Motor neuron (in vitro differentiated cells): Measurements from ENCODE around the gene BRD4. TPM values are rescaled to one million over a fixed set of nuclear protein-coding genes. Genes with fewer than 3 reads are reported as not detected.

ENCODE experiments used
- ATAC-seq, 8 experiments: fragments of 200-7000 bp; cut with Tn5 transposase; replicated peaks in 6 of 8; 2 replicates each; pipeline ENCODE4 v1.8.0; 2021; ENCODE audit warnings: mild to moderate bottlenecking in 8 of 8, moderate library complexity in 8 of 8
- H3K27ac ChIP-seq, 2 donors: fragments of 250-450 bp; sonication (Bioruptor Pico); 2 replicates each; pipeline ENCODE4 v1.9.0; 2021; ENCODE audit warnings: antibody characterized with exemption in 2 of 2, mild to moderate bottlenecking in 2 of 2, moderate library complexity in 1 of 2
- H3K4me1 ChIP-seq, 2 donors: fragments of 250-450 bp; sonication (Bioruptor Pico); replicated peaks in 1 of 2; 2 replicates each; pipeline ENCODE4 v1.6.1; 2021; ENCODE audit warnings: antibody characterized with exemption in 2 of 2, mild to moderate bottlenecking in 2 of 2, moderate library complexity in 1 of 2
- H3K4me3 ChIP-seq, 5 donors: fragments of 250-450 bp; sonication (Bioruptor Pico); 2 replicates each; pipeline ENCODE4 v1.9.0; 2021; ENCODE audit warnings: antibody characterized with exemption in 5 of 5, mild to moderate bottlenecking in 5 of 5, moderate library complexity in 4 of 5
- WGBS, 10 experiments: fragments of 450-650 bp; shearing (Covaris generic); methylation state at CpG; one replicate each; pipeline ENCODE4 v1.0.0; 2022; 5-methylcytosine and 5-hydroxymethylcytosine counted together
- in situ Hi-C, 9 experiments: fragments of 400-800 bp; cut with MboI; loops; one replicate each; pipeline ENCODE4 v1.15.0; 2021; ENCODE audit warnings: low sequenced_read_pairs in 9 of 9, low pct_unique_long_range_greater_than_20kb in 2 of 9; ENCODE audit not compliant: unreplicated experiment in 9 of 9
- total RNA-seq, 8 experiments: library from RNA; unstranded; fragments of 300-600 nt; gene quantifications; 2 replicates each; pipeline versions ENCODE4 v1.2.3 to v1.2.4, GENCODE V29; 2022

Gene BRD4
- total RNA-seq, 8 experiments from 2014 or later: 10.5 to 70.6 (median 23.0) TPM

DNA sequence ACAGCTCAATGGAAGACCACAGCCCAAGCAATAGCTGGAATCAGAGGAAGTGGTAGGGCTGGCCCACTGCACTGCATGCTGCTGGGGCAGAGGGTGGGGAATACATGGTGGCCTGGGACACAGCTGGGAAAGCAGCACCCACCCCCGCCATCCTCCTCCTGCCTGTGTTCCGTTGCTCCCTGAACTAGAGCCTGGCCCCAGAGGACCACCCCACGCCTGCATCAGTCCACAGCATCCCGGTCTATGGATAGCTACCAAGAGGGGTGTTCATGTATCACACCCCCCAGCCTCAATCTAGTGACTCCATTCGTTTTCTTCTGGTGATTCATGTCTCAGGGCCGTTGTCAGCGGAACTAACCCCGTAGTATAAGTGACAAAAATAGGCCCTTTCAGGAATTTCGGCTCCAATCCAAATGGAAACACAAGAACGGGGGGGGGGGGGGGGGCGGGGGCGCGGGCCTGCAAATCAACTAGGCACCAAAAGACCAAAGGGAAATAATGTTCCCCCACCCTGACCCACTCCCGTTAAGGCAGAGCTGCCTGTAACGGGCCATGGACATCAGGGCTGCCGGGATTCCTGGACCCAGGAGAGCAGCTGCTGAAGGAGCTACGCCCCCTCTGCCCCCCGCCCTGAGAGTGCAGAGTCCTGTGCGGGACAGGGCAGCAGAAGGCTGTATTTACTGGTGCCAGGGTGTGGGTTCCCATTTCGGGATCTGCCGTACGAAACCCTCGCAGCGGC lies 81.2 kb downstream of the BRD4 start:
- 74 to 92% (median 83%) methylated on average over 4 to 6 of the region's 24 CpGs; no CpG with 5 or more reads in 6 of the 10 experiments for WGBS, 10 experiments
- in situ Hi-C loops: no loop called here
- peak in 1 of 8 experiments; percentile 0 for ATAC-seq
- no peak overlapping the region for H3K4me3 ChIP-seq
- peak overlapping the region in 1 of 2 donors; percentile 42 for H3K27ac ChIP-seq
- H3K4me1 ChIP-seq: peaks cover 3 to 9% of the 10 kb centered on the region in 2 donors

DNA sequence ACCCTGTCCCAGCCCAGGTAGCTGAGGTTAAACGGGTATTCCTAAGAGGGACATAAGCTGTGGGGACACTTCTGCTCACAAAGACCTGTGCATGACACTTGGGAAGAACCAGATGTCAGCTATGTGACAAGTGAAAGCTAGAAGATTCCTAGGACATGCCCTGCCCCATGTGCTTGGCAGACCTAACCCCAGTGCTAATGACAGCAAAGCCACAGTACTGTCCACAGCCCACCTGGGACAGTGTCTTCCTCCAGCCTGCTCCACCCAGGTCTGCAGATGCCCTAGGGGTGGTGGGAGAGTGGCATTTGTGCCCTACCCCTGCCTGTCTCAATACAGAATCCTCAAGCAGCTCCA lies 81.7 kb downstream of the BRD4 start:
- no peak overlapping the region for H3K27ac ChIP-seq
- no peak overlapping the region for H3K4me3 ChIP-seq
- ATAC-seq: no peak
- 0 to 100% (median 80%) methylated on average over 1 of the region's 1 CpG; no CpG with 5 or more reads in 7 of the 10 experiments for WGBS, 10 experiments
- in situ Hi-C loops: no loop called here
- H3K4me1 ChIP-seq: peaks cover 3 to 9% of the 10 kb centered on the region in 2 donors

DNA sequence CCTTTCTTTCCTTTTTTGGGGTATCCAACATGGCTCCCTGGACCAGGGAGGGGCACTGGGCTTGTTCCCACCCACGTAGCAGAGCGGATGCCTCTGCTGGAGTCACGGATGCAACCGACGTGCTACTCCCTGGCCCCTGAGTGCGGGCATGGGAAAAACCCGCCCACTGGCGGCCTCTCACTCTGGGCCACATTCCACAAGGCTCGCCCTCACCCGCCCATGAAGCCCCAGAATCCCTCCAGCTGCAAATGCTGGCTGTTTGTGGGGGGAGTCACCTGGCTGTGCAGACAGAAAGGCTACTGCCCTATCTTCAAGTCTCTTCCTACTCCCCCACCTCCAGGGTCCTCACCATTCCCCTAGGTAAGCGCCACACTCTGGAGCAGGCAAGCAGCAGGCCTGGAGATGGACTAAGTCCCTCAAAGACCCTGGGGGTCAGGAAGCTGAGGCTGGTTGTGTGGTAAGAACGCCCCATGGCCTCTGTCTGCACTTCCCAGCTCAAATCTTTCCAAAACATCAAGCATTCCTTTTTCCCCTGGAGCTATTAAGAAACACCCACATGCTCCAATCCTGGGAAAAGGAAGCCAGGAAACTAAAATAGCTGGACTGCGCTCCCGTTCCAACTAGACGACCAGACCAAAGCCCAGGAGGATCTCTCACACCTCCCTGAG lies 82.2 kb downstream of the BRD4 start:
- in situ Hi-C loops: no loop called here
- no peak overlapping the region for H3K4me3 ChIP-seq
- H3K4me1 ChIP-seq: peaks cover 3 to 9% of the 10 kb centered on the region in 2 donors
- H3K27ac ChIP-seq: no peak overlapping the region
- WGBS, 10 experiments: 25 to 100% (median 80%) methylated on average over 1 to 4 of the region's 15 CpGs; no CpG with 5 or more reads in 2 of the 10 experiments
- ATAC-seq: peak in 3 of 8 experiments; percentile 10 to 19 (median 11)

DNA sequence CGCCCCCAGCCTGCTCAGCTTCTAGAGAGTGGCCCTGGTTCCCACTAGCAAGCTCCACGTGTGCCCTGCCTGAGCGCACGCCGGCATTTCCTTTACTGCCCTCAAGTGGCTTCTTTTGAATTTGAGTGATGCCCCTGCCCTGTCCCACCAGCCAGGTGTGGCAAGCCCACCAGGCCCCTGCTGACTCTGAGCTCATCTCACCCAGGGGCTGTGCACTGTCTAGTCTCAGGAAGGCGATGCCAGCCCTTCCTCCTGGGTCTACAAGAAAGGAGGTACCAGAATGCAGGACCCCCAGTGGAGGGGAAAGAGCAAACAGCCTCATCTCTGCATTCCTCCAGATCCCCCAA lies 82.8 kb downstream of the BRD4 start:
- in situ Hi-C loops: no loop called here
- H3K4me1 ChIP-seq: peaks cover 3 to 9% of the 10 kb centered on the region in 2 donors
- H3K27ac ChIP-seq: no peak overlapping the region
- no peak overlapping the region for H3K4me3 ChIP-seq
- peak in 1 of 8 experiments; percentile 1 for ATAC-seq
- 28 to 100% (median 100%) methylated on average over 1 to 6 of the region's 6 CpGs; no CpG with 5 or more reads in 7 of the 10 experiments for WGBS, 10 experiments

DNA sequence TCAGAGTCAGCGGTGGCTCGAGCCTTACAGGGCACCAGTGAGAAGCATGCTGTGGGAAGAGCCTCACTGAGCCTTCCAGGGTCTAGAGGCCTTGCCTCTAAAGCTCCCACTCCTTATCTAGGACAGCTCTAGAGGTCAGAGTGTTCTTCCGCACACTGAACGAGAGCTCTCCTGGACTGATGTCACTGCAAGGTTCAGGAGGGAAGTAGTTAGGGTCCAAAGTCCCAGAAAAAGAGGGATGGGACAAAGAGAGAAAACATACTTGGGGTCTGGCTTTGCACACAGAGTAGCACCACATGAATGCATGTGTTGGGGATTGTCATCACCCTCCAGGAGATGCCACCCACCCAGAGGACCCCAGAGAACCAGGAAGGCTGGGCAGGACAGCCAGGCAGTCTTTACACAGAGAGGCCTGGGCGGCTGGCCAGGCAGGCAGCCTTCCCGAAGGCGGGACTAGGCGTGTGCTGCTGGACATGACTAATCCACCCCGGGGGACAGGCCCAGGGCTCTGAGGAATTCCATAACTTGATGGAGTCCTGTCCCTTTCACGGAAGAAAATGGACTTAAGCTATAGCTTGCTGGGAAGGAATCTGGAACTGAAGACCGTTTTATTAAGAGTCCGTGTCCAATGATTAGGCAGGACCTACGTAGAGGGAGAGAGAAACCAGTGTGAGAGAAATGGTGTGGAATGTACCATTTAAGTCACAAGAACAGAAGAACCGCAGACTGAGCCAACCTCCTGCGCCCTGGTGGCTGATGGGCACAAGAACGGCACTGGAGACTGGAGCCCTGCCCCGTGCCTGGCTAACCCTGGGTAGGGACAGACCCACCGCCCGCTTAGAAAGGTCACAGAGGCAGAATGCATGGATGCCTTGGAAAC lies 83.5 kb downstream of the BRD4 start:
- WGBS, 10 experiments: 8 to 100% (median 88%) methylated on average over 2 to 13 of the region's 19 CpGs; no CpG with 5 or more reads in 4 of the 10 experiments
- Histone ChIP-seq H3K27ac (no peak overlapping the region), H3K4me3 (no peak overlapping the region), H3K4me1 (peaks cover 3 to 9% of the 10 kb centered on the region in 2 donors)
- in situ Hi-C loops: no loop called here
- ATAC-seq: peak in 5 of 8 experiments; percentile 19 to 67 (median 63)

DNA sequence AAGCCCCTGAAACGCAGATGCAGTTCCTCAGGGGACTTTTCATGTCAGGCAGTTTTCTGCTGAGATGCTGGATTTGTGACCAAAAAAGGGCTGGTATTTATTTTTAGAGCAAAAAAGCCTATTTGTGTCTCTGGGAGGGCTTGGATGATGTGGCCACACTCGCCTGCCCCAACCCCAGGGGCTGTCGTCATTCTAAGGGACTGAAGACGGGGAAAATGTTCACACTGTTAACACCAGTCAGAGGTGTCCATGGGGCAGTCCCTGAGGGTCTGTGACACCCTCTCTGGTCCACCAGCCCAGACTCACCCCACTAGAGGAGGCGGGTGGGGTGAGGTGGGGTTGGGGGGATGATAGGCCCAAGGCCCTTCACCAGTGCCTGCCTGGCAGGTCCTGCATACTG lies 84.2 kb downstream of the BRD4 start:
- 60 to 100% (median 90%) methylated on average over 1 to 3 of the region's 5 CpGs; no CpG with 5 or more reads in 5 of the 10 experiments for WGBS, 10 experiments
- in situ Hi-C loops: no loop called here
- Histone ChIP-seq H3K27ac (no peak overlapping the region), H3K4me1 (peaks cover 3 to 9% of the 10 kb centered on the region in 2 donors), H3K4me3 (no peak overlapping the region)
- ATAC-seq: no peak

DNA sequence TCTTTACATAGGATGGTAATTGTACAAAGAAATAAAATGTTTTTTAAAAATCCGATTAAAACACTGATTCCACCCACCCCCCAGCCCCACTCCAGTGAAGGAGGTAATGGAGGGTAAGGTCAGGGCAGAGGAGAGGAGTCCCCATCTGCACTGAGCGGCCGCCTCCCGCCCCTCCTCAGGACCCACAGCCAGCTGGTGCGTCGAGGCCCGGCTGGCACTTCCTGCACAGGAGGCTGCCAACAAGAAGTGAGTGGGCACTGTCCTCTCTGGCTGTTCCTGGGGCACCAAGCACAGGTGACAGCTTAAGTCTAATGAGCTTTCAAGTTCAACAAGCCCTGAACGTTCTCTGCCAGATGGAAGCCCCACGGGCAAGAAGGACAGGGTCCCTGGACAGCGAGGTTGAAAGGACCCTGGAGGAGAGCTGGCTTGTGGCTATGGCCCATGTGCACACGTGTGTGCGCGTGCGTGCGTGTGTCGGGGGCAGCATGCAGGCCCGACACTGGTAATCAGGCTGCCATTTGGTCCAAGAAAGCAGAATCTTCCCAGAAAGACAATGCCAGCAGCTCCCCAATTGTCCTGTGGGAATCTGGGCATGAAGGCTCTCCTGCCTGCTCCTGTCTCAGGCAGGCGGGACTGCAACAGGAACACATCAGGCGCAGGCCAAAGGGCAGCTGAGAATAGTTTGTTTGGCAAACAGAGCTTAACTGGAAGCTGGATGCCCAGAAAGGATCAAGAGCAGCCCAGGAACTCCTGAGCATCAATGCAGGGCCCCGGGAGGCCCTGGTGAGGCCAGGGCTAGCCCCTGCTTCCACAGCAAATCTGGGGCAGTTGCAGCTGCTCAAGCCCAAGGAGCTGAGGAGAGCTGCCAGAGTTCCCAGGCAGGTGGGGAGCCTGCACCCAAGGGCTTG lies 85.0 kb downstream of the BRD4 start:
- no peak for ATAC-seq
- Histone ChIP-seq H3K4me1 (peaks cover 3 to 6% of the 10 kb centered on the region in 2 donors), H3K27ac (no peak overlapping the region), H3K4me3 (no peak overlapping the region)
- in situ Hi-C loops: no loop called here
- 40 to 100% (median 94%) methylated on average over 1 to 7 of the region's 20 CpGs; no CpG with 5 or more reads in 3 of the 10 experiments for WGBS, 10 experiments

DNA sequence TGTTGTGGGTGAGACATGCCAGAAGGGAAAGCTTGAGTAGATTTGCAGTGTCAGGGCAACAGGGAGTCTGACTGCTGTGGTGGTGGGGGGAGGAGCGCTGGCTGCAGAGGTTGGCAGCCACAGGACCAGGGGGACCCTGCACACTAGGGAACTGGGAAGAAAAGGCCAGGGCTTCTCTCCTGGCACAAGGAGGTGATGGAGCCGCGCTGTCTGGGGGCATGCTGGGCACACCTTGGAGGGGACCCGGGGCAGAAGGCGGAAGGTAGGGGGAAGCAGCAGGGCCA lies 86.2 kb downstream of the BRD4 start:
- Histone ChIP-seq H3K4me3 (no peak overlapping the region), H3K4me1 (no peaks in the 10 kb centered on the region), H3K27ac (no peak overlapping the region)
- in situ Hi-C loops: no loop called here
- ATAC-seq: no peak
- no CpG with 5 or more reads among the region's 5 CpGs for WGBS, 10 experiments

DNA sequence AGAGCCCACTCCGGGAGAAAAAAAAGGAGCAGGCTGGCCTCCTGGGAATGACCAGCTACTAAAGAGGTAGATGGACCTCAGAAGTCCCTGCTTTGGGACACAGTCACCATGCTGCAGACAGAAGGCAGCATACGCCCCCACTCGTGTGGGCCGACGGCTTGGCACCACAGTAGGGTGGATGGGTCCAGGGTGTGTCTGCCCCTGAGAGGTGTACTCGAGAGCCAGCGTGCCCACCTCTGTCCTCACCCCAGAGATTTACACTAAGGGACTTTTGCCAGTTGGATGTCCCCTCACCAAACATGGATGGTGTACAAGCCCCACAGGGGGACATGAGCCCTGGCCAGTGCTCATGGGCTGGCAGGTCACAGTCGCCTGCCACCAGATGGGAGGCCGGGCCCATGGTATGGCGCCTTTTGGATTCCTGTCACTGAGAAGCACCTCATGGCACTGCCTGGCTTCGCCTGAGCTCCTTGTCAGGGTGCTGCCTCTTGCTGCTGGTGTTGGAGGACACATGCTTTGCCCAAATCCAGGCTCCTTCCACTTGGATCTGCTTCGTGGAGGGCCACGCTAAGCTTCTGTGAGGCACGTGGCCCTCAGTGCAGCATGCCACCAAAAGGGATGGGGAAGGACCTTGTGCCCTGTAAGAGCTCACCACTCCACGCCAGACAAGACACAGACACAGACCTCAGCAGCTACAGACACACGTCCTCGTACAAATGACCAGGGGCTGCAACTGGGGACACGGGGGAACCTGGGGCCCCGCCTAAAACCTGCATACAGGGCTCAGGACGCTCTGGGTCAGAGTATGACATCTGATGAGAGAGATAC lies 86.8 kb downstream of the BRD4 start:
- Histone ChIP-seq H3K4me1 (no peaks in the 10 kb centered on the region), H3K27ac (no peak overlapping the region), H3K4me3 (no peak overlapping the region)
- WGBS, 10 experiments: 100% methylated on average over 1 to 2 of the region's 20 CpGs; no CpG with 5 or more reads in 7 of the 10 experiments
- in situ Hi-C loops: no loop called here
- no peak for ATAC-seq

DNA sequence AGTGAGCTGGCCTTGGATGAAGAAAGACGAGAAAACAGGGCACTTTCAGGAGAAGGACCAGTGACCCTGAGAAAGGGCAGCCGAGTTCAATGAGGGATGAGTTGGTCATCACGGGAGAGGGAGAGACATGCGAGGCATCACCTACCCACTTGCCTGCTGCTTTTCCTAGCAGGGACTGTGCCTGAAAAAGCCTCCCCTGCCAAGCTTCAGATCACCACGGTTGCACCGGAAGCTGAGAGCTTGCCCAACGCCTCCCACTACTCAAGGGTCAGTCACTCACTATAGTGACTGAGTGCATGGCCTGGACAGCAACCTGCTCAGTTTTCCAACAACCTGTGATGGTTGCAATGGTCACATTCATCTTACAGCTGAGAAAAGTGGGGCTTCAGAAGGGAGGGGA lies 87.5 kb downstream of the BRD4 start:
- H3K4me3 ChIP-seq: no peak overlapping the region
- ATAC-seq: no peak
- 80 to 100% (median 90%) methylated on average over 1 to 3 of the region's 7 CpGs; no CpG with 5 or more reads in 3 of the 10 experiments for WGBS, 10 experiments
- H3K27ac ChIP-seq: no peak overlapping the region
- in situ Hi-C loops: no loop called here
- no peaks in the 10 kb centered on the region for H3K4me1 ChIP-seq

DNA sequence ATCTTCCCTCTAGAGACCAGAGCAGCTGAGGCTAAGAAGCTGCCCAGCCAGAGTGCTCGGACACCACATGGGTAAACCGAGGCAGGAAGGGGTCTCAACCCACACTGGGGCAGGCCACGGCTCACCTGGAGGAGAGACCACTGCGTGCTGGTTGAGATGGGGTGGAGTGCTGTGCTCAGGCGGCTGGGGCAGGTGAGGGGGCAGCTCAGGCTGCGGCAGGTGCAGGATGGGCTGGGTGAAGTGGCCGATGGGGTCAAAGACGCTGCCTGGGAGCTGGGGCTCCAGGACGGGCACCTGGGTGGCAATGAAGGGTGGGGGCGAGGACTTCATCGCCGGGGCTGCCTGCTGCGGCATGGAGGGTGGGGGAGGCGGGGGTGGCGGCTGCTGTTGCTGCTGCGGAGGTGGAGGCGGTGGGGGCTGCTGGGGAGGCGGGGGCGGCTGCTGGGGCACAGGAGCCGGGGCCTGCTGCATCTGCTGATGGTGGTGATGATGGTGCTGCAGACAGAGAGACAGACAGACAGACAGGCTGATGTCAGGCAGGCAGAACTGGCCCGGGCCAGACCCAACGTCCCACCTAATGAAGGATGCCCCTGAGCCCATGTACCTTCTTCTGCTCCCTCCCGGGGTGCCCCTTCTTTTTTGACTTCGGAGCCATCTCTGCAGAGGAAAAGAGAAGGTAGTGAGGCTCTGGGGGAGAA lies 88.1 kb downstream of the BRD4 start:
- WGBS, 10 experiments: 80 to 100% (median 90%) methylated on average over 1 of the region's 24 CpGs; no CpG with 5 or more reads in 6 of the 10 experiments
- no peak overlapping the region for H3K27ac ChIP-seq
- in situ Hi-C loops: no loop called here
- H3K4me3 ChIP-seq: no peak overlapping the region
- H3K4me1 ChIP-seq: no peaks in the 10 kb centered on the region
- ATAC-seq: no peak
